H9 (cell line): ENCODE measurements around the gene FKRP. TPM values are rescaled to one million over a fixed set of nuclear protein-coding genes. Genes with fewer than 3 reads are reported as not detected.

ENCODE experiments used
- DNase-seq: peaks from one replicate; pipeline ENCODE4 v3.0.0-alpha.2; 2017
- H2AFZ ChIP-seq: one replicate; pipeline ENCODE4 v1.6.1; 2013; ENCODE audit warnings: mild to moderate bottlenecking, low read length, control low read depth, moderate library complexity
- H2AK5ac ChIP-seq: 2 replicates; pipeline ENCODE4 v1.6.1; 2013; ENCODE audit warnings: low read length, control low read depth, mixed read lengths; ENCODE audit not compliant: insufficient read length
- H2BK120ac ChIP-seq: one replicate; pipeline ENCODE4 v1.6.1; 2013; ENCODE audit warnings: low read depth, mild to moderate bottlenecking, low read length, control low read depth, inconsistent platforms; ENCODE audit not compliant: poor library complexity, severe bottlenecking
- H2BK12ac ChIP-seq: 2 replicates; pipeline ENCODE4 v1.6.1; 2013; ENCODE audit warnings: low read length, control low read depth, mixed read lengths, low read depth; ENCODE audit not compliant: insufficient read length
- H2BK15ac ChIP-seq: 2 replicates; pipeline ENCODE4 v1.6.1; 2013; ENCODE audit warnings: low read depth, low read length, control low read depth
- H2BK20ac ChIP-seq: one replicate; pipeline ENCODE4 v1.6.1; 2013; ENCODE audit warnings: low read depth, mild to moderate bottlenecking, low read length, control low read depth, inconsistent platforms; ENCODE audit not compliant: poor library complexity, severe bottlenecking
- H2BK5ac ChIP-seq: 2 replicates; pipeline ENCODE4 v1.6.1; 2013; ENCODE audit warnings: low read length, control low read depth, mixed read lengths; ENCODE audit not compliant: insufficient read length
- H3K14ac ChIP-seq: 2 replicates; pipeline ENCODE4 v1.6.1; 2013; ENCODE audit warnings: low read length, control low read depth; ENCODE audit not compliant: insufficient read depth
- H3K18ac ChIP-seq: 2 replicates; pipeline ENCODE4 v1.6.1; 2013; ENCODE audit warnings: low read depth, mild to moderate bottlenecking, mixed read lengths, low read length, control low read depth; ENCODE audit not compliant: insufficient read length
- H3K23ac ChIP-seq: 2 replicates; pipeline ENCODE4 v1.6.1; 2013; ENCODE audit warnings: low read length, control low read depth, mixed read lengths, low read depth; ENCODE audit not compliant: insufficient read length
- H3K23me2 ChIP-seq: 2 replicates; pipeline ENCODE4 v1.6.1; 2013; ENCODE audit warnings: low read depth, mild to moderate bottlenecking, mixed read lengths, low read length, control low read depth; ENCODE audit not compliant: insufficient read length, poor library complexity, severe bottlenecking
- H3K27ac ChIP-seq: 2 replicates; pipeline ENCODE4 v1.5.1; 2013; ENCODE audit warnings: low read length, control low read depth, mixed read lengths, low read depth; ENCODE audit not compliant: insufficient read length
- H3K27me3 ChIP-seq: 2 replicates; pipeline ENCODE4 v1.6.1; 2013; ENCODE audit warnings: low read length, control low read depth, inconsistent platforms; ENCODE audit not compliant: insufficient read depth
- H3K4ac ChIP-seq: 2 replicates; pipeline ENCODE4 v1.6.1; 2013; ENCODE audit warnings: low read depth, mild to moderate bottlenecking, control low read depth, inconsistent platforms, low read length, moderate library complexity
- H3K4me1 ChIP-seq: 2 replicates; pipeline ENCODE4 v1.6.1; 2013; ENCODE audit warnings: low read length, control low read depth, inconsistent platforms; ENCODE audit not compliant: insufficient read depth
- H3K4me2 ChIP-seq: 2 replicates; pipeline ENCODE4 v1.6.1; 2013; ENCODE audit warnings: low read length, control low read depth, mixed read lengths; ENCODE audit not compliant: insufficient read length, insufficient read depth
- H3K56ac ChIP-seq: 2 replicates; pipeline ENCODE4 v1.6.1; 2013; ENCODE audit warnings: low read depth, mild to moderate bottlenecking, mixed read lengths, low read length, control low read depth; ENCODE audit not compliant: insufficient read length
- H3K79me1 ChIP-seq: 2 replicates; pipeline ENCODE4 v1.6.1; 2013; ENCODE audit warnings: low read depth, mild to moderate bottlenecking, moderate library complexity, low read length, control low read depth, inconsistent platforms; ENCODE audit not compliant: insufficient read depth, poor library complexity, severe bottlenecking
- H3K79me2 ChIP-seq: 2 replicates; pipeline ENCODE4 v1.6.1; 2013; ENCODE audit warnings: low read length, control low read depth, inconsistent platforms; ENCODE audit not compliant: insufficient read depth
- H3K9ac ChIP-seq: 2 replicates; pipeline ENCODE4 v1.6.1; 2013; ENCODE audit warnings: low read length, control low read depth, mixed read lengths; ENCODE audit not compliant: insufficient read length; ENCODE audit errors: extremely low read depth
- H3K9me3 ChIP-seq: one replicate; pipeline ENCODE4 v1.6.1; 2013; ENCODE audit warnings: low read depth, low read length, inconsistent platforms; ENCODE audit not compliant: control insufficient read depth
- H3T11ph ChIP-seq: one replicate; pipeline ENCODE4 v1.6.1; 2013; ENCODE audit warnings: mild to moderate bottlenecking, low read length, control low read depth, inconsistent platforms
- H4K20me1 ChIP-seq: one replicate; pipeline ENCODE4 v1.6.1; 2013; ENCODE audit not compliant: control insufficient read depth, insufficient read length, insufficient read depth
- H4K5ac ChIP-seq: 2 replicates; pipeline ENCODE4 v1.6.1; 2013; ENCODE audit warnings: low read depth, mild to moderate bottlenecking, mixed read lengths, low read length, control low read depth; ENCODE audit not compliant: insufficient read length
- H4K8ac ChIP-seq: replicated peaks from 2 replicates; pipeline ENCODE4 v1.6.1; 2013; ENCODE audit warnings: low read length, control low read depth, mixed read lengths, low read depth; ENCODE audit not compliant: insufficient read length
- H4K91ac ChIP-seq: 2 replicates; pipeline ENCODE4 v1.6.1; 2013; ENCODE audit warnings: low read depth, mild to moderate bottlenecking, moderate library complexity, mixed read lengths, low read length, control low read depth; ENCODE audit not compliant: insufficient read length
- H3K27ac Mint-ChIP-seq, 3 experiments: 2 replicates in 2 of 3; 3 replicates in 1 of 3; pipeline ENCODE4 v1.8.0; 2020 to 2021; ENCODE audit warnings: mixed read lengths in 3 of 3, mild to moderate bottlenecking in 1 of 3, moderate library complexity in 1 of 3
- H3K27me3 Mint-ChIP-seq: 2 replicates; pipeline ENCODE4 v1.8.0; 2021; ENCODE audit warnings: low read depth, mild to moderate bottlenecking, moderate library complexity, mixed read lengths
- H3K36me3 Mint-ChIP-seq, 3 experiments: 2 replicates in 2 of 3; 3 replicates in 1 of 3; pipeline ENCODE4 v1.8.0; 2020 to 2021; ENCODE audit warnings: low read depth in 3 of 3, mixed read lengths in 3 of 3; ENCODE audit not compliant: insufficient read depth in 1 of 3
- H3K4me1 Mint-ChIP-seq, 2 experiments: 2 replicates each; pipeline ENCODE4 v1.8.0; 2020; ENCODE audit warnings: mixed read lengths in 2 of 2
- H3K4me3 Mint-ChIP-seq, 2 experiments: 2 replicates in 1 of 2; 3 replicates in 1 of 2; pipeline ENCODE4 v1.8.0; 2020 to 2021; ENCODE audit warnings: mild to moderate bottlenecking in 2 of 2, mixed read lengths in 2 of 2, moderate library complexity in 1 of 2
- H3K9me3 Mint-ChIP-seq, 2 experiments: 2 replicates in 1 of 2; 3 replicates in 1 of 2; pipeline ENCODE4 v1.8.0; 2020; ENCODE audit warnings: mild to moderate bottlenecking in 2 of 2, mixed read lengths in 2 of 2, moderate library complexity in 1 of 2
- CTCF ChIP-seq: fragments of 200-600 bp; sonication (generic); conservative IDR thresholded peaks from 3 replicates; pipeline ENCODE4 v1.8.0; 2021; ENCODE audit warnings: antibody characterized with exemption, mild to moderate bottlenecking
- WGBS: extraction: QIAGEN DNeasy Blood & Tissue Kit; methylation state at CpG from one replicate; pipeline ENCODE4 v1.1.7; 2013; ENCODE audit warnings: missing lambda C conversion rate, low lambda C conversion rate, mixed read lengths; ENCODE audit not compliant: insufficient read length; ENCODE audit errors: extremely low coverage; 5-methylcytosine and 5-hydroxymethylcytosine counted together
- total RNA-seq: library from RNA; stranded (reverse); gene quantifications from 2 replicates; pipeline ENCODE4 v1.2.1, GENCODE V29; 2021

The FKRP gene
- total RNA-seq, 1 experiment from 2014 or later = 42.2 TPM

GRCh38 chr19:46732966-46733689 is 12.7 kb upstream of the FKRP start:
- Histone ChIP-seq H4K8ac (no peak overlapping the region), H2BK120ac (no peak overlapping the region), H2BK20ac (no peak overlapping the region), H3K23ac (no peak overlapping the region), H3K9me3 (no peaks in the 10 kb centered on the region), H2BK5ac (no peak overlapping the region), H3K9ac (no peak overlapping the region), H3K18ac (no peak overlapping the region), H3K4me1 (no peaks in the 10 kb centered on the region), H3K14ac (no peak overlapping the region), H2AK5ac (no peak overlapping the region), H3K79me1 (no peaks in the 10 kb centered on the region), H3K56ac (no peak overlapping the region), H3T11ph (no peak overlapping the region), H3K4me2 (no peak overlapping the region), H3K79me2 (no peaks in the 10 kb centered on the region; the same call in 1 of the 2 replicates), H2BK15ac (no peak overlapping the region), H4K91ac (no peak overlapping the region), H4K5ac (no peak overlapping the region), H3K27me3 (no peaks in the 10 kb centered on the region), H4K20me1 (peaks cover 4% of the 10 kb centered on the region), H3K23me2 (no peaks in the 10 kb centered on the region), H3K27ac (no peak overlapping the region), H3K4ac (no peak overlapping the region), H2AFZ (no peak overlapping the region), H2BK12ac (no peak overlapping the region)
- Mint-ChIP-seq H3K4me1 (peaks cover 6% of the 10 kb centered on the region in 2 experiments; a peak in 2 of 4 replicates), H3K9me3 (no peaks in the 10 kb centered on the region), H3K27ac (0 out of 7 replicates have a peak overlapping the region, but pooled peaks of 1 of the 3 experiments have one; percentile 49), H3K4me3 (no peak overlapping the region), H3K27me3 (no peaks in the 10 kb centered on the region; the same call in 1 of the 2 replicates), H3K36me3 (peaks cover 48 to 87% (median 84%) of the 10 kb centered on the region in 3 experiments; a peak in 6 of 7 replicates)
- no CpG with 5 or more reads among the region's 23 CpGs for WGBS
- DNase-seq = no peak
- TF ChIP-seq CTCF = no peak
